Stimulated activated naive CD8-positive, alpha-beta T cell treated with anti-CD3 and anti-CD28 coated beads, Interleukin-15, amount 100 ng/mL, for 72 hours (primary cell): ENCODE results near the gene BCL2L11.
A peak's percentile ranks its signal among the peaks of the same experiment; 100 is the strongest.

Experiments used
- ATAC-seq: fragments of 150-1000 bp; cut with Tn5 transposase; 2 replicates; pipeline ENCODE4 v1.10.0; 2021; ENCODE audit warnings: mild to moderate bottlenecking, moderate library complexity
- DNase-seq, 2 donors: peaks; one replicate each; pipeline ENCODE4 v3.0.0; 2021 to 2022
- H3K27ac Mint-ChIP-seq, 2 donors: one replicate each; pipeline ENCODE4 v1.8.0; 2022; ENCODE audit warnings: mild to moderate bottlenecking in 2 of 2, mixed read lengths in 2 of 2, moderate library complexity in 2 of 2
- H3K27me3 Mint-ChIP-seq: one replicate; pipeline ENCODE4 v1.8.0; 2022; ENCODE audit warnings: mixed read lengths
- H3K4me1 Mint-ChIP-seq: one replicate; pipeline ENCODE4 v1.8.0; 2022; ENCODE audit warnings: mild to moderate bottlenecking, mixed read lengths
- H3K4me3 Mint-ChIP-seq, 2 donors: one replicate each; pipeline ENCODE4 v1.8.0; 2022; ENCODE audit warnings: mild to moderate bottlenecking in 2 of 2, mixed read lengths in 2 of 2, moderate library complexity in 1 of 2
- H3K9me3 Mint-ChIP-seq, 2 donors: one replicate each; pipeline ENCODE4 v1.8.0; 2022; ENCODE audit warnings: mixed read lengths in 2 of 2

The BCL2L11 gene

DNA sequence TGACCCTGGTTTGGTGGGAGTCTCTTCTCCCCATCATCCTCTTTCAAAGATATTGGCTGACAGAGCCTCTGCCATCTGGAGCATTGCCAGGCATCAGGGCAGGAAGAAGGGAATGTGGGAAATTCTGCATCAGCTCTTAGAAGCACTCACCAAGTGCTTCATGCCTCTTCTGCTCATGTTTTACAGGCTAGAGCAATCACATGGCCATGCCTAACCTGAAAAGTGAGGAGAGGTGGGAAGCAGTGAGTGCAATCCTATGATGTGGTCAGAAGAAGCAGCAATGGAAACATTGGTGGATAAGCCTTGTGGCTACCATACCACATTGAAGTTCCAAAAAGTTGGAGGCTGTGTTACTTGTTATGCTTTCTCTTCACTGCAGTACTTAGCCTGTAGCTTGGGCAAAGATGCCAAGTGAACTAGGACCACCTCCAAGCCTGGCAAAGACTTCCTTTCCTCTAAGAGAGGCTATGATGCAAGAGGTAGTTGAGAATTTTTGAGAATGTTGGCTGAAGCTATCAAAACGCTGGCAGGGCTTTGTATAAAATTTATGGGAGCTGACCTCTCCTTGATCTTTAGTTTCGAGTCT, 64.1 kb downstream of the BCL2L11 start:
- DNase-seq (no peak), ATAC-seq (no peak)
- peaks cover 7% of the 10 kb centered on the region for H3K27me3 Mint-ChIP-seq
- no peaks in the 10 kb centered on the region for H3K4me1 Mint-ChIP-seq
- no peaks in the 10 kb centered on the region for H3K9me3 Mint-ChIP-seq
- no peak overlapping the region for H3K4me3 Mint-ChIP-seq
- H3K27ac Mint-ChIP-seq, result no peak overlapping the region

- Mint-ChIP-seq H3K9me3 (no peaks in the 10 kb centered on the region), H3K4me1 (no peaks in the 10 kb centered on the region), H3K27me3 (peaks cover 7% of the 10 kb centered on the region), H3K4me3 (no peak overlapping the region), H3K27ac (no peak overlapping the region)
- ATAC-seq (no peak), DNase-seq (no peak)
Measured at GRCh38 chr2:111185361-111186022, 64.8 kb downstream of the BCL2L11 start.

DNA sequence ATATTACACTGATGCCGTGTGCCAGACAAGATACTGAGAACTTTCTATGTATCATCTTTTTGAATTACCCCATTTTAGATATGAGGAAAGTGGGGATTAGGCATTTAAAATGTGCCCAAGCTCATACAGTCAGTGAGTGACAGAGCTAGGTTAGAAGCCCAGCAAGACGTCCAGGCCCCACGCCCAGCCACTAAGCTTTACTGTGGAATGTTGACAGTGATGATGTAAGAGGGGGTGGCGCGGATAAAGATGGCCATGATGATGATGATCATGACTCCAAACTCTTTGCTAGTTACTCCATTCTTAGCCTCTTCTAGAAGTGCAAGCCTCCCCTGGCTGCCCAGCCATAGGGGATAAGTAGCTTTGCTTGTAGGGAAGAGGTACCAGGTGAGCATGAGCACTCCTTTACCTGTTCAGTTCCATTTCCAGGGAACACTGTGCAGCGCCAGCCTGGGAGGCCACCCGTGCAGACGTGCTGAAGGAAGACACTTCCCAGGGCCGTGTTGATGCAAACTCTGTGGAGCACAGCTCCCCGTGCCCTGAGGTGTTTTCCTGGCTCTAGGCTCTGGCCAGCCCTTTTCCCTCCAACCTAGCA, 65.5 kb downstream of the BCL2L11 start:
- DNase-seq (no peak), ATAC-seq (no peak)
- Mint-ChIP-seq H3K9me3 (no peaks in the 10 kb centered on the region), H3K4me3 (no peak overlapping the region), H3K27ac (no peak overlapping the region), H3K4me1 (no peaks in the 10 kb centered on the region), H3K27me3 (peaks cover 7% of the 10 kb centered on the region)

DNA sequence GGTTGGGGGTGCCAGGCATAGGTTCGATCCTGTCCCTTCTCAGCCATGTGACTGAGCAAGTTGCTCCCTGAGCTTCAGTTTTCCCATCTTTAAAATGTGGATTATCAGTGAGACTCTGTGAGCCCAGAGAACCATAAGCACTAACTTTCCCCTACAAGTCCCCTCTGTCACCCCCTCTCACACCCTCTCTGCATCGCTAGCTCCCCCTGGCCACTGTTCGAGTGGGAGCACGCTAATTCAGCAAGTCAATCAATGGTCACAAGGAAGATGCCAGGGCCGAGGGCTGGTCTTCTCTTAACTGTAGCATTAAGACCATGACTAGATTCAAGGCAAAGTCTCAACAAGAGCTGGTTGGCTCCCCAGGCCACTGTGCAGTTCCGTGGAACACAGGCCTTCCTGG, 66.2 kb downstream of the BCL2L11 start:
- no peak overlapping the region for H3K27ac Mint-ChIP-seq
- ATAC-seq, result no peak
- H3K4me3 Mint-ChIP-seq, result no peak overlapping the region
- H3K9me3 Mint-ChIP-seq, result no peaks in the 10 kb centered on the region
- peaks cover 7% of the 10 kb centered on the region for H3K27me3 Mint-ChIP-seq
- no peak for DNase-seq
- no peaks in the 10 kb centered on the region for H3K4me1 Mint-ChIP-seq

GRCh38 chr2:111188681-111189080, 68.0 kb downstream of the BCL2L11 start:
- ATAC-seq (no peak), DNase-seq (no peak)
- Mint-ChIP-seq H3K4me1 (no peaks in the 10 kb centered on the region), H3K4me3 (no peak overlapping the region), H3K9me3 (no peaks in the 10 kb centered on the region), H3K27me3 (peaks cover 7% of the 10 kb centered on the region), H3K27ac (no peak overlapping the region)

- Mint-ChIP-seq H3K27me3 (peaks cover 7% of the 10 kb centered on the region), H3K27ac (no peak overlapping the region), H3K9me3 (no peaks in the 10 kb centered on the region), H3K4me1 (no peaks in the 10 kb centered on the region), H3K4me3 (no peak overlapping the region)
- no peak for DNase-seq
- no peak for ATAC-seq
Measured at GRCh38 chr2:111189106-111189505, 68.4 kb downstream of the BCL2L11 start.

DNA sequence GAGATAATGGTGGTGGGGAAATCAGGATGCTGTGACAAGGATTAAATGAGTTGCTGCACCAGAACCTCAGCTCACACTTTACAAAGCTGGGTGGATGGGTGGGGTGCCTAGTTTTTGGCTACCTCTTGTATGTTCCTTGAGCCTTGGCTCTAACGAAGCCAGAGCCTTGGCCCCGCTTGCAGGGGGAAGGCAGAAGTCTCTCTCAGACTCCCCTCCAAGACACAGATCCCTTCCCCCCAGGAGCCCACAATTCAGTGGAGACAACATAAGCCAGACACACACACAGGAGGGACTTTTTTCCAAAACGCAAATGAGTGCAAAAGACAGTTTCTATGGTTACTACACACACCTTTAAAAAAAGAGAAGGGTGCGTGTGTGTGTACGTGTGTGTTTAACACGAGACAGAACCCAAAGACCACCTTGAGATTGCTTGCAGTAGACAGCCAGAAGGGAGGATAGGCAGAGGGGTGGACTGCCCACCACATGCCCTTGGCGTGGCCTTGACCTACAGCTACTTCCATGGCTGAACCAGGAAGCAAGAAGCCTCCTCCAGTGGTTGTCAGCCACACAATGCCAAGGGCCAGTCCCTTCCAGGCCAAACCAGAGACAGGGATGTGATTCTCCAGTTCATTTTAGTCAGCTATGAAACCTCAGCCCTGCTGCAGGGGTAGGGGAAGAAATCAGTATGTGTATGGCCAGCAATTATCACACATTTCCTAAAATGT, 70.3 kb downstream of the BCL2L11 start:
- peaks cover 11% of the 10 kb centered on the region for H3K27me3 Mint-ChIP-seq
- H3K4me1 Mint-ChIP-seq, result peaks cover 5% of the 10 kb centered on the region
- no peaks in the 10 kb centered on the region for H3K9me3 Mint-ChIP-seq
- H3K27ac Mint-ChIP-seq, result no peak overlapping the region
- no peak for DNase-seq
- no peak overlapping the region for H3K4me3 Mint-ChIP-seq
- ATAC-seq, result no peak

- Mint-ChIP-seq H3K4me3 (no peak overlapping the region), H3K9me3 (no peaks in the 10 kb centered on the region), H3K27ac (peak overlapping the region in 1 of 2 donors; percentile 79), H3K27me3 (peaks cover 11% of the 10 kb centered on the region), H3K4me1 (peaks cover 14% of the 10 kb centered on the region)
- DNase-seq, result no peak
- no peak for ATAC-seq
Measured at GRCh38 chr2:111191877-111192276, 71.2 kb downstream of the BCL2L11 start.

- H3K4me1 Mint-ChIP-seq, result peaks cover 15% of the 10 kb centered on the region
- H3K27me3 Mint-ChIP-seq, result peaks cover 11% of the 10 kb centered on the region
- H3K9me3 Mint-ChIP-seq, result no peaks in the 10 kb centered on the region
- ATAC-seq (no peak), DNase-seq (no peak)
- no peak overlapping the region for H3K4me3 Mint-ChIP-seq
- H3K27ac Mint-ChIP-seq, result no peak overlapping the region
Measured at GRCh38 chr2:111192776-111193368, 72.2 kb downstream of the BCL2L11 start.

GRCh38 chr2:111194835-111195621, 74.3 kb downstream of the BCL2L11 start:
- peaks cover 17% of the 10 kb centered on the region for H3K27me3 Mint-ChIP-seq
- ATAC-seq, result no peak
- no peak overlapping the region for H3K4me3 Mint-ChIP-seq
- H3K27ac Mint-ChIP-seq, result no peak overlapping the region
- no peak for DNase-seq
- no peaks in the 10 kb centered on the region for H3K9me3 Mint-ChIP-seq
- peaks cover 15% of the 10 kb centered on the region for H3K4me1 Mint-ChIP-seq

DNA sequence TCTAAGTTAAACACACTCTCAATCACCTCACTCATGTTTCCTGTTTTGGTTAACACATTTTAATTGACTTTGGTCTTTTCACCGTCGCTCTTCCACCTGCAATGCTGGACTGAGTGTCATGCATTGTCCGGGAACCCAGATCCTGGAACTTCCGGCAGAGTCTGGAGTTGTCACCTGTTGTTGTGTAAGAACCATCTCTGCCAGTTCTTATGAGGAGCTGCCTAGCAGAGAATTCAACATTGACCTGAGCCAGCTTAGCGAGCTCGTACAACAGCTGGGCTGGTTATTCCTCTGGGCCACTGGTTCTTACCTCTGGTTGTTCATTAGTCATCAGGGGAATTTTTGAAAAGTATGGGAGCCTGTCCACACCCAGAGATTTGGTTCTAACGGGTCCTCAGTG, 75.7 kb downstream of the BCL2L11 start:
- Mint-ChIP-seq H3K27me3 (peaks cover 17% of the 10 kb centered on the region), H3K4me1 (peaks cover 26% of the 10 kb centered on the region), H3K4me3 (no peak overlapping the region), H3K9me3 (no peaks in the 10 kb centered on the region), H3K27ac (no peak overlapping the region)
- DNase-seq, result no peak
- ATAC-seq, result no peak

GRCh38 chr2:111198701-111199100, 78.0 kb downstream of the BCL2L11 start:
- H3K4me3 Mint-ChIP-seq, result no peak overlapping the region
- DNase-seq (no peak), ATAC-seq (no peak)
- H3K4me1 Mint-ChIP-seq, result peaks cover 26% of the 10 kb centered on the region
- no peak overlapping the region for H3K27ac Mint-ChIP-seq
- H3K9me3 Mint-ChIP-seq, result no peaks in the 10 kb centered on the region
- peaks cover 18% of the 10 kb centered on the region for H3K27me3 Mint-ChIP-seq

DNA sequence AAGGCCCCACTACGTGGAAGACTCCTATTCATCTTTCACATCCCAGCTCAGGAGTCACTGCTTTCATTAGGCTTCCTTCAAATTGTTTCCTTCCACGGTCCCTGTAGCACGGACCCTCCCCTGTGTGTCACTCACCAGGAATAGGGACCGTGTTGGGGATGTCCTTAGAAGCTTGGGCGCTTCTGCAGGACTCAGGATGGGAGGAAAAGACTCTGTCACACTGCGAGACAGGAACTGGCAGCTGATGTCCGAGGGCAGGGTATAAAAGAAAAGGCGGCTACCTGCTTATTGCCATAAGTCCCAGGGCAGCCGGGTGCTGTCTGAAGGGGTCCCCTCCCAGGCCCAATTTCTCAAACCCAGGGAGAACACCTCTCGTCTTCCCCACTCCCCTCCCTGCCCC, 79.1 kb downstream of the BCL2L11 start:
- no peak overlapping the region for H3K4me3 Mint-ChIP-seq
- H3K27me3 Mint-ChIP-seq, result peaks cover 26% of the 10 kb centered on the region
- H3K9me3 Mint-ChIP-seq, result no peaks in the 10 kb centered on the region
- DNase-seq, result no peak
- H3K27ac Mint-ChIP-seq, result no peak overlapping the region
- peaks cover 26% of the 10 kb centered on the region for H3K4me1 Mint-ChIP-seq
- no peak for ATAC-seq

GRCh38 chr2:111200333-111200881, 79.7 kb downstream of the BCL2L11 start:
- no peak overlapping the region for H3K4me3 Mint-ChIP-seq
- H3K27me3 Mint-ChIP-seq, result peaks cover 21% of the 10 kb centered on the region
- ATAC-seq (no peak), DNase-seq (no peak)
- peaks cover 26% of the 10 kb centered on the region for H3K4me1 Mint-ChIP-seq
- no peaks in the 10 kb centered on the region for H3K9me3 Mint-ChIP-seq
- H3K27ac Mint-ChIP-seq, result no peak overlapping the region

- peak; percentile 85 for ATAC-seq
- H3K27ac Mint-ChIP-seq, result no peak overlapping the region
Measured at GRCh38 chr2:111201214-111201613, 80.5 kb downstream of the BCL2L11 start.

More at GRCh38 chr2:111201214-111201613, 80.5 kb downstream of the BCL2L11 start:
- peaks cover 19% of the 10 kb centered on the region for H3K27me3 Mint-ChIP-seq
- DNase-seq, result peak in 1 of 2 donors; percentile 30
- peaks cover 19% of the 10 kb centered on the region for H3K4me1 Mint-ChIP-seq
- H3K4me3 Mint-ChIP-seq, result no peak overlapping the region
- H3K9me3 Mint-ChIP-seq, result no peaks in the 10 kb centered on the region
